Measurements from ENCODE around the gene MAMDC2.
"Not testable (repeated sequence)": the region's sequence is repeated elsewhere in the genome, so short reads cannot be mapped to it uniquely, and the experiment has no call there.

The MAMDC2 gene

GRCh38 chr9:70038171-70038621 lies 5.5 kb upstream of the MAMDC2 start:
- not testable (repeated sequence) for DNase-seq

DNA sequence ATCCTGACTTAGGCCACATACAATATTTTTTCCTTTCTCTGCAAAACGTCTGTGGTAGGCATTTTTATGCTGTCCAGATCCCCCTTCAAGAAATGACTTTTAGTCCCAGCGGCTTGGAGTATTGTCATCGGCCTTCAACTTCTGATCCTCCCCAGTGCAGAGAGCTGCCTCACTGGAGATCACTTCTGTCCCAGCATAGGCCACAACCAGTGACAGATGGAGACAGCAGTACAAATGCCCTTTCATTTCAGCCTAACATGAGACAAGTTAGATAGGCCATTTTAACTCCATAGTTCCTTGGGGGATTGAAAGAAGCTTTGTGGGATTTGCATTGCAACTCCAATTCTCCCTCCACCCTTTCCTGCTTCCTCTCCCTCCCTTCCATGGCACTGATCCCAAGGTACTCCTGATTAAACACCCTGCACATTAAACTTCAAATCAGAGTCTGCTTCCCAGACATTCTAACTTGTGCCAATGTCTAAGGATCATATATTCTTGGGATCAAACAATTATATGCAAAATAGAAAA lies 3.2 kb upstream of the MAMDC2 start:
- DNase-seq: no peak

DNA sequence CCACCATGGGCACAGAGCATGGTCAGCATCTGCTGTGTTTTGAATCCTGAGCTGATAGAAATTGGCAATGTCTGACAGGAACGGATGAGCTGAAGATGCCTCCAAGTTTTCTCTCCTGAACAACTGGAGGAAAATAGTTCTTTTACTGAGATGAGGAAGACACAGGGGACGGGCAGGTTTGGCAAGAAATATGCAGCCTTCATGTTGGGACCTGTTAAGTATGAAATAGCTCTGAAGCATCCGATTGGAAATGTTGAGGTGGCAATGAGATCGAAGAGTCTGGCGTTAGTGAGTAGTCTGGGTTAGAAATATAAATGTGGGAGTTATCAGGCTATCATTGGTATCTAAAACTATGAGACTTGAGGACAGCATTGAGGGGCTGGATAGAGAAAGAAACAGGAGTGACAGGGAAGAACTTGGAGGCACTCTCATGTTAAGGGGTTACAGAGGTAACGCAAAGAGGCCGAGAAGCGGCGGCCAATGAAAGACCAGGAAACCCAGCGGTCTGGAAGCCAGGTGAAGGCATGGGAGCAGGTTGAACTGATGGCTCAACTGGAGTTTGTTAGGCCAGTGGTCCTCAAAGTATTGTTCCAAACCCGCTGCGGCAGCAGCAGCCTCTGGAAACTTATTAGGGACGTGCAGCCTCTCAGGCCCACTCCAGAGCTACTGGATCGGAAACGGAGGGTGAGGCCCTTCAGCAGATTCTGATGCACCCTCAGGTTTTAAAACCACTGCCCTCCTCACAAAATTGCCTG lies 1.0 kb upstream of the MAMDC2 start:
- DNase-seq: no peak

DNA sequence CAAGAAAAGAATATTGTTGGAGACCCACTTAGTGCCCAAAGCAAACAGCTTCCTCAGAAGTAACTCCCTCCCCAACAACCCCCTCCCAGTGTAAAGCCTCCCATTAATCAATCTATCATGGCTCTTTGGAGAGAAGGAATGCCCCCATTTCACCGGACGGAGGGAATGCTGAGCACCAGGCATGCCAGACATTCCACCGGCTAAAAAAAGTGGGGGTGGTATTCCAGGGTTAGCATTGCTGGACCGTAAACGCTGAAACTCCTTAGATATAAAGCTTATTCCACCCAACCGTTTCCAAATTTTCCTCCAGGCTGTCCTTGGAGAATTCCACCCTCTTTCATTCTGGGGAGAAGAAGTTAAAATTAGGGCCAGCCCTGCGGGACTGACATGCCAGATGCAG lies 363 bp upstream of the MAMDC2 start:
- DNase-seq: no peak

GRCh38 chr9:70044490-70045307 lies 1.1 kb downstream of the MAMDC2 start:
- DNase-seq: no peak

GRCh38 chr9:70045452-70045851 lies 1.8 kb downstream of the MAMDC2 start:
- DNase-seq: no peak

GRCh38 chr9:70046274-70047070 lies 2.8 kb downstream of the MAMDC2 start:
- no peak for DNase-seq

DNA sequence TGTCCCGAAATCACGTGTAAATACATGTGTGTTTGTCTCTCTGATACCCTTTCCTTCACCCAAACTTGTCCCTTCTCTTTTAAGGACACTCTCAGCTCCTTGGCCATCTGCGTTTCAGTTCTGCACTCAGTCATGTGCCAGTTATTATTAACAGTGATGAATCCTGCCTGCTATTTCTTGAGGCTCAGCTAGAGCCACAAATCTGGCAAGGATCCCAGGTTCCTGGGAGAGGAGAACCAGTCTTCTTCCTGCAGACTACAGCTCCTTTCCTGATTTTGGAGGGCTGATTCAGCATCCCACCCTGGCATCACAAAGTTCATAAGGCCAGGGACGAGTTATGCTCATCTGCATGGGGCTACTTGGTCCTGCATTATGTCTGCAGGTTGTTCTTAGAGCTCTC lies 5.6 kb downstream of the MAMDC2 start:
- DNase-seq: no peak

DNA sequence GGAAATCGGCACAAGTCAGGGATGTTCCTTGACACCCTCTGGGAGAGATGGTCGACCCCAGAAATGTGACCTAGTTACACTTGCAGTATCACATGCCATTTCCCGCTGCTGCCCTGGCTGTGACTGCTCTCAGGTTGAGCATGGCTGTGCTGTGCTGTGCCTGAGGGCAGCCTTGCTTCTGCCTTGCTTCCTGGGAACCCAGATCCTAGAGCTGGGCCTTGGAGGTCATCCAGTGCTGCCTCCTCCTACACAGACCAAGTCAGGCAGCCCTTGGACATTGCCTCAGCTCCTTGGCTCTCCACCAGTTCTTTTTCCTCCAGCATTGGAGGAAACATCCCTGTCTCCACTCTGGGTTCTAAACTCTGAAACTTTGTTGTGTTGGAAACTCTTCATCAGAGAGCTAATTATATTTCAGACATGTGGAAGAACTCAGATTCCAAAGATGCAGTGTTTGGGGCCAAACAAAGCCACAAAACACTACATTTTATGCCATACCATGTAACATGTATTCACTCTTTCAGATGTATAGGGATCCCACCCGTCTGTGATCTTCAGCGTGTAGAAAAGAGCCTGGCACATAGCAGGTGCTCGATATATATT lies 6.1 kb downstream of the MAMDC2 start:
- no peak for DNase-seq

GRCh38 chr9:70052768-70053167 lies 9.1 kb downstream of the MAMDC2 start:
- no peak for DNase-seq

DNA sequence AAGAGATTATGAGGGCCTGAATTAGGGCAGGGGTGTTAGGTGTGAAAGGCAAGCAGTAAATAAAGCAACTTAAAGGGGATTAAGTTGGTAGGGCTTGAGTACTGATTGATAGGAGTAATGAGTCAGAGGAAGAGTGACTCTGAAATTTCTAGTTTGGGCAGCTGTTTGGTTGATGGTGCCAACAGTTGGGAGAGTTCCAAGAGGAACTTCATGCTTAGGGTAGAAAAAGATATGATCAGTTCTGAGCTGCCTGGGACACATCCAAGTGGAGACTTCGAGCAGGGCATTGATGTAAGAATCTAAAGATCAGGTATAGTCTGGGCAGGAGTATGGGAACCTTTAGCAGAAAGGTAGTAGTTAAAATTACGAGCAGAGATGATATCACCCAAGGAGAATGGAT lies 10.2 kb downstream of the MAMDC2 start:
- DNase-seq: no peak

- DNase-seq: no peak
Observed at GRCh38 chr9:70054521-70054920, 10.9 kb downstream of the MAMDC2 start.

GRCh38 chr9:70055406-70056210 lies 12.0 kb downstream of the MAMDC2 start:
- no peak for DNase-seq

- no peak for DNase-seq
Observed at GRCh38 chr9:70056211-70056944, 12.7 kb downstream of the MAMDC2 start.

- no peak for DNase-seq
Observed at GRCh38 chr9:70058569-70059116, 15.0 kb downstream of the MAMDC2 start.

DNA sequence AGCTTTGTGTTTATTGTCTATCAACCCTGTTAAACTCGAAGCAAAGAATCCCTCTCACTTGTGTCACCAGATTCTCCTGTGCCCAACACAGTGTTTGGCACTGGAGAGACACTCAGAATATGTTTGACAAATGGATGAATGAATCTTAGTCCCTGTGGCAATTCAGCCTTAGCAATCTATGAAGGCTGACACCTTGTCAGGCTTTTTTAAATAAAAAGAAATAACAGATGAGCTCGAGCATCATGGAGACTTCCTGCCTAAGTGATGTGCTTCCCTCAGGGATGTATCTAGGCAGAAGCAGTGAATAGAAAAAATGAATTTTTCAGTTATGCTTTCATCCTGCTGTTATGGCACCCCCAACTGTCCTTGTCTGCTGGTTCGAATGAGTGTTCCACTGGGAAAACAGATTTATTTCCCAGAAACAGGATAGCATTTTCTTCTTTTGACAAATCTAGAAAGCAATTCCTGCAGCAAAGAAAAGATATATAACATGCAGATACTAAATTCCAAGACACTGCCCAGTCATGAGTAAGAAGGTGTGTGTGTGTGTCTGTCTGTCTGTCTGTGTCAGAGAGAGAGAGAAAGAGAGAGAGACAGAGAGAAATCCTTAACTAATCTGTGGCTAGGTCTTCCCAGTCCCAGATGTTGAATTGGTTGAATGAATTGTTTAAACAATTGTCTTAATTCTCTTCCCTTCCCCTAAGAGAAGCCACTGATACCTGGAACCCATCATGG lies 16.7 kb downstream of the MAMDC2 start:
- DNase-seq: no peak

DNA sequence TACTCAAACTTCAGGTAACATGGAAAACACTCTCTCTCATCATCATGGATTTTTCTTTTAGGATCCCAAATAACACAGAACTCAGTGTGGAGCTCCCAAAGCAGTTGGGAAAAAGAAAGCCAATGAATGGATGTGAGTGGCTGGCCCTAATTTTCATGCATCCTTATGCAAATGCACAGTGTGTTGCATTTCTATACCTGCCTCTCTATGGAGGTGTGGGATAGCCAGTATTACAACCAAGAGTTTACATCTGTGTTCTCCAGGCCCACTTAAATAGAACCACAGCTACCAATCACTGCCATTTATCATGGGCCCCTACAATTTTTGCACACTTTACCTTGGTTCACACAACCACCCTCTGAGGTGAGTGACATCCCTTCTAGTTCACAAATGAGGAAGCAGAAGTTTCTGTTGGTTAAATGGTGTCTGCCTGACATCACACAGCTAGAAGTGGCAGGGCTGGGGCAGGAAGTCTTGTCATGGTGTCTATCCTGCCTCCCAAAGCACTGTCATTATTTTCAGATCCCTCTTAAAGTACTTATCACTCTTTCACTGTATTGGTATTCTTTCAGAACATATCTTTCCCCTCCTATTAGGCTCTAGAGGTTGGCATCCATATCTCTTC lies 17.3 kb downstream of the MAMDC2 start:
- DNase-seq: no peak

DNA sequence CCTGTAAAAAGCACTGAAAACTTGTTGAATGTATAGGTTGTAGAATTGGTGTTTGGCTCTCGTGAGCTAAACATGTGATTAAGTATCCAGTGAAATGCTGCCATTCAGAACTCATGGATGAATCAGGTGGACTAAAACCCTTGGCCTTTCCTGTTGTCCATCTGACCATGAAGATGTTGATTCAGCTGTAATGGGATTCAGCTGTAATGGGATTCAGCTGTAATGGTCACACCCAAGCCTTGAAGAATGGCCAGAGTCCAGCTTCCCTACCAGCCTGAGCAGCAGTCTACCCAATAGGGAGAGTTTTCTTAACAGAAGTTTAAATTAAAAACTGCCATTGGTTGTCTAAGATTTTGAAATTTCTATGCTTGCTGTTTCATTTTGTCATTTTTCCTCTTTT lies 18.1 kb downstream of the MAMDC2 start:
- no peak for DNase-seq

GRCh38 chr9:70064496-70064895 lies 20.8 kb downstream of the MAMDC2 start:
- no peak for DNase-seq

GRCh38 chr9:70065572-70065971 lies 21.9 kb downstream of the MAMDC2 start:
- DNase-seq: no peak
